Astrocyte (in vitro differentiated cells and primary cell): ENCODE data around the gene VASH2. TPM values are rescaled to one million over a fixed set of nuclear protein-coding genes. Genes with fewer than 3 reads are reported as not detected.

Experiments used
- DNase-seq: peaks from one replicate; pipeline ENCODE4 v3.0.0-alpha.2; 2010; ENCODE audit warnings: low read depth
- FAIRE-seq: peaks from 2 replicates; lab custom pipeline; 2011; peaks lifted over from hg19 to GRCh38; lab: Jason Lieb, UNC
- H2AFZ ChIP-seq: 2 replicates; pipeline ENCODE4 v1.6.0; 2012; ENCODE audit warnings: low read depth, low read length, inconsistent platforms
- H3K27ac ChIP-seq: 2 replicates; pipeline ENCODE4 v1.5.1; 2011; ENCODE audit warnings: low read depth, low read length, inconsistent platforms
- H3K27me3 ChIP-seq: 2 replicates; pipeline ENCODE4 v1.6.0; 2011; ENCODE audit warnings: low read length, inconsistent platforms; ENCODE audit not compliant: insufficient read depth
- H3K36me3 ChIP-seq: 2 replicates; pipeline ENCODE4 v1.5.1; 2011; ENCODE audit warnings: low read length, inconsistent platforms; ENCODE audit not compliant: insufficient read depth
- H3K4me1 ChIP-seq: 2 replicates; pipeline ENCODE4 v1.5.1; 2011; ENCODE audit warnings: low read length, inconsistent platforms; ENCODE audit not compliant: insufficient read depth
- H3K4me2 ChIP-seq: 2 replicates; pipeline ENCODE4 v1.6.0; 2012; ENCODE audit warnings: low read length, inconsistent platforms
- H3K4me3 ChIP-seq: 2 replicates; pipeline ENCODE4 v1.5.1; 2011; ENCODE audit warnings: low read depth, mild to moderate bottlenecking, low read length, inconsistent platforms; ENCODE audit not compliant: insufficient read depth
- H3K79me2 ChIP-seq: 2 replicates; pipeline ENCODE4 v1.6.0; 2012; ENCODE audit warnings: mild to moderate bottlenecking, low read length, inconsistent platforms; ENCODE audit not compliant: insufficient read depth
- H3K9ac ChIP-seq: 2 replicates; pipeline ENCODE4 v1.6.0; 2012; ENCODE audit warnings: mild to moderate bottlenecking, low read length, inconsistent platforms
- H3K9me3 ChIP-seq: 2 replicates; pipeline ENCODE4 v1.5.1; 2012; ENCODE audit warnings: low read depth, mild to moderate bottlenecking, low read length, inconsistent platforms; ENCODE audit not compliant: insufficient read depth
- H4K20me1 ChIP-seq: 2 replicates; pipeline ENCODE4 v1.6.0; 2012; ENCODE audit warnings: low read length, inconsistent platforms; ENCODE audit not compliant: insufficient read depth
- H3K27ac Mint-ChIP-seq: one replicate; pipeline ENCODE4 v1.8.0; 2021; ENCODE audit warnings: mild to moderate bottlenecking, mixed read lengths; ENCODE audit not compliant: unreplicated experiment
- H3K27me3 Mint-ChIP-seq: one replicate; pipeline ENCODE4 v1.8.0; 2021; ENCODE audit warnings: low read depth, mixed read lengths; ENCODE audit not compliant: unreplicated experiment
- H3K36me3 Mint-ChIP-seq: one replicate; pipeline ENCODE4 v1.8.0; 2021; ENCODE audit warnings: low read depth, mixed read lengths; ENCODE audit not compliant: unreplicated experiment
- H3K4me1 Mint-ChIP-seq: one replicate; pipeline ENCODE4 v1.8.0; 2021; ENCODE audit warnings: low read depth, mixed read lengths; ENCODE audit not compliant: unreplicated experiment
- H3K4me3 Mint-ChIP-seq: one replicate; pipeline ENCODE4 v1.8.0; 2021; ENCODE audit warnings: mild to moderate bottlenecking, moderate library complexity, mixed read lengths; ENCODE audit not compliant: unreplicated experiment
- H3K9me3 Mint-ChIP-seq: one replicate; pipeline ENCODE4 v1.8.0; 2021; ENCODE audit warnings: mild to moderate bottlenecking, mixed read lengths; ENCODE audit not compliant: unreplicated experiment
- CTCF ChIP-seq: IDR thresholded peaks from 2 replicates; pipeline ENCODE4 v1.5.1; 2011; ENCODE audit warnings: low read depth, mild to moderate bottlenecking, inconsistent platforms, low read length, moderate library complexity; ENCODE audit not compliant: insufficient read depth
- EZH2 ChIP-seq: IDR thresholded peaks from 2 replicates; pipeline ENCODE4 v1.6.1; 2012; ENCODE audit warnings: mild to moderate bottlenecking, low read length, inconsistent platforms; ENCODE audit not compliant: insufficient read depth
- total RNA-seq: library from RNA; stranded (reverse); gene quantifications from 2 replicates; pipeline ENCODE4 v1.2.1, GENCODE V29; 2021

VASH2 gene
- total RNA-seq, 1 donor from 2014 or later, result 7.1 TPM

GRCh38 chr1:212957546-212957945, 7.2 kb downstream of the VASH2 start:
- H3K4me3 ChIP-seq, result no peak overlapping the region
- no peaks in the 10 kb centered on the region for H3K9me3 ChIP-seq
- H3K79me2 ChIP-seq, result no peaks in the 10 kb centered on the region
- H2AFZ ChIP-seq, result peak overlapping the region; percentile 67
- H3K9me3 Mint-ChIP-seq, result peaks cover 4% of the 10 kb centered on the region
- TF ChIP-seq CTCF (no peak), EZH2 (no peak)
- no peak for FAIRE-seq
- H3K4me1 ChIP-seq, result peaks cover 12% of the 10 kb centered on the region
- no peaks in the 10 kb centered on the region for H3K27me3 ChIP-seq
- DNase-seq, result no peak
- H3K36me3 ChIP-seq, result no peaks in the 10 kb centered on the region
- H3K27ac Mint-ChIP-seq, result peak overlapping the region; percentile 90
- peaks cover 18% of the 10 kb centered on the region for H3K4me1 Mint-ChIP-seq
- H3K27me3 Mint-ChIP-seq, result peaks cover 20% of the 10 kb centered on the region
- H3K27ac ChIP-seq, result peak overlapping the region; percentile 77
- peak overlapping the region; percentile 71 for H3K4me2 ChIP-seq
- no peak overlapping the region for H3K4me3 Mint-ChIP-seq
- H3K9ac ChIP-seq, result peak overlapping the region; percentile 45
- H3K36me3 Mint-ChIP-seq, result peaks cover 22% of the 10 kb centered on the region
- no peaks in the 10 kb centered on the region for H4K20me1 ChIP-seq

- H3K4me3 ChIP-seq, result no peak overlapping the region
- H3K27me3 ChIP-seq, result no peaks in the 10 kb centered on the region
- FAIRE-seq (no peak), DNase-seq (peak; percentile 53)
- no peaks in the 10 kb centered on the region for H3K9me3 ChIP-seq
- peak overlapping the region; percentile 67 for H2AFZ ChIP-seq
- H3K36me3 ChIP-seq, result no peaks in the 10 kb centered on the region
- H3K36me3 Mint-ChIP-seq, result peaks cover 21% of the 10 kb centered on the region
- peak overlapping the region; percentile 53 for H3K9ac ChIP-seq
- peaks cover 4% of the 10 kb centered on the region for H3K9me3 Mint-ChIP-seq
- no peaks in the 10 kb centered on the region for H3K79me2 ChIP-seq
- peaks cover 16% of the 10 kb centered on the region for H3K4me1 Mint-ChIP-seq
- H3K4me1 ChIP-seq, result peaks cover 12% of the 10 kb centered on the region
- no peak for TF ChIP-seq EZH2
- no peak for TF ChIP-seq CTCF
- no peak overlapping the region for H3K4me3 Mint-ChIP-seq
- H3K4me2 ChIP-seq, result peak overlapping the region; percentile 71
- peak overlapping the region; percentile 77 for H3K27ac ChIP-seq
- no peaks in the 10 kb centered on the region for H4K20me1 ChIP-seq
- peak overlapping the region; percentile 90 for H3K27ac Mint-ChIP-seq
- H3K27me3 Mint-ChIP-seq, result peaks cover 19% of the 10 kb centered on the region
Measured at GRCh38 chr1:212958175-212958574, 7.8 kb downstream of the VASH2 start.

GRCh38 chr1:212959266-212960220, 9.2 kb downstream of the VASH2 start:
- Mint-ChIP-seq H3K36me3 (peaks cover 21% of the 10 kb centered on the region), H3K4me1 (peaks cover 16% of the 10 kb centered on the region)

More at GRCh38 chr1:212959266-212960220, 9.2 kb downstream of the VASH2 start:
- Histone ChIP-seq H3K27me3 (no peaks in the 10 kb centered on the region), H2AFZ (no peak overlapping the region), H3K27ac (no peak overlapping the region), H3K4me3 (no peak overlapping the region), H3K79me2 (no peaks in the 10 kb centered on the region), H3K4me2 (no peak overlapping the region), H3K4me1 (peaks cover 12% of the 10 kb centered on the region), H4K20me1 (no peaks in the 10 kb centered on the region), H3K9ac (no peak overlapping the region), H3K9me3 (no peaks in the 10 kb centered on the region), H3K36me3 (no peaks in the 10 kb centered on the region)
- TF ChIP-seq EZH2, result no peak
- TF ChIP-seq CTCF, result no peak
- Mint-ChIP-seq H3K27me3 (peaks cover 14% of the 10 kb centered on the region), H3K9me3 (peaks cover 4% of the 10 kb centered on the region), H3K4me3 (no peak overlapping the region), H3K27ac (peak overlapping the region; percentile 90)
- FAIRE-seq (no peak), DNase-seq (no peak)
